HG02970 (cell line): Measurements from ENCODE around the gene IGFBP4.
A peak's percentile ranks its signal among the peaks of the same experiment; 100 is the strongest.
"Not testable (repeated sequence)": the region's sequence is repeated elsewhere in the genome, so short reads cannot be mapped to it uniquely, and the experiment has no call there.

Experiments used
- ATAC-seq: cut with Tn5 transposase; IDR thresholded peaks from one replicate; pipeline ENCODE4 v1.9.1; 2021; ENCODE audit warnings: mild to moderate bottlenecking, moderate library complexity, moderate number of reproducible peaks; ENCODE audit not compliant: unreplicated experiment, low FRiP score

Gene IGFBP4

GRCh38 chr17:40443196-40443987 lies at the start of gene IGFBP4:
IGFBP4 (plus strand) TSS chr17:40443450; CDS start chr17:40443736, 286 bp downstream.
- ATAC-seq, result no peak

- no peak for ATAC-seq
Measured at GRCh38 chr17:40399185-40399584, 44.1 kb upstream of the IGFBP4 start.

- no peak for ATAC-seq
Measured at GRCh38 chr17:40402668-40403067, 40.6 kb upstream of the IGFBP4 start.

- ATAC-seq, result no peak
Measured at GRCh38 chr17:40404003-40404402, 39.2 kb upstream of the IGFBP4 start.

- ATAC-seq, result no peak
Measured at GRCh38 chr17:40407460-40407859, 35.8 kb upstream of the IGFBP4 start.

- ATAC-seq, result not testable (repeated sequence)
Measured at GRCh38 chr17:40409540-40409939, 33.7 kb upstream of the IGFBP4 start.

GRCh38 chr17:40410082-40410481 lies 33.2 kb upstream of the IGFBP4 start:
- ATAC-seq, result no peak

- no peak for ATAC-seq
Measured at GRCh38 chr17:40411821-40412220, 31.4 kb upstream of the IGFBP4 start.

GRCh38 chr17:40412880-40413279 lies 30.4 kb upstream of the IGFBP4 start:
- ATAC-seq, result no peak

GRCh38 chr17:40414312-40414711 lies 28.9 kb upstream of the IGFBP4 start:
- not testable (repeated sequence) for ATAC-seq

- ATAC-seq, result no peak
Measured at GRCh38 chr17:40415390-40415789, 27.9 kb upstream of the IGFBP4 start.

- no peak for ATAC-seq
Measured at GRCh38 chr17:40416671-40417070, 26.6 kb upstream of the IGFBP4 start.

- ATAC-seq, result peak; percentile 6
Measured at GRCh38 chr17:40417258-40417608, 26.0 kb upstream of the IGFBP4 start.

- ATAC-seq, result peak; percentile 84
Measured at GRCh38 chr17:40417609-40418427, 25.4 kb upstream of the IGFBP4 start, which contains the start of gene TOP2A. TOP2A (minus strand) TSS chr17:40417896; CDS start chr17:40417791, 105 bp downstream.

- no peak for ATAC-seq
Measured at GRCh38 chr17:40418428-40418706, 24.9 kb upstream of the IGFBP4 start.

- ATAC-seq, result no peak
Measured at GRCh38 chr17:40419559-40420331, 23.5 kb upstream of the IGFBP4 start.

GRCh38 chr17:40422990-40423633 lies 20.1 kb upstream of the IGFBP4 start:
- ATAC-seq, result no peak

- no peak for ATAC-seq
Measured at GRCh38 chr17:40425741-40426140, 17.5 kb upstream of the IGFBP4 start.

GRCh38 chr17:40427002-40427491 lies 16.2 kb upstream of the IGFBP4 start:
- ATAC-seq, result no peak
